HUES64 (cell line): ENCODE measurements around the gene STX7.

ENCODE experiments used
- H3K27ac ChIP-seq: 2 replicates; pipeline ENCODE4 v1.7.0; 2013; ENCODE audit warnings: low read depth, low read length, inconsistent platforms
- H3K27me3 ChIP-seq: 2 replicates; pipeline ENCODE4 v1.6.1; 2013; ENCODE audit warnings: mild to moderate bottlenecking, low read length; ENCODE audit not compliant: insufficient read depth
- H3K36me3 ChIP-seq: 2 replicates; pipeline ENCODE4 v1.6.1; 2013; ENCODE audit warnings: mild to moderate bottlenecking, low read length; ENCODE audit not compliant: insufficient read depth
- H3K4me1 ChIP-seq: 2 replicates; pipeline ENCODE4 v1.6.1; 2013; ENCODE audit warnings: mild to moderate bottlenecking, low read length, moderate library complexity; ENCODE audit not compliant: insufficient read depth
- H3K4me3 ChIP-seq: 2 replicates; pipeline ENCODE4 v1.5.1; 2013; ENCODE audit warnings: mild to moderate bottlenecking, low read length, moderate library complexity
- H3K9ac ChIP-seq: 2 replicates; pipeline ENCODE4 v1.6.1; 2013; ENCODE audit warnings: mild to moderate bottlenecking, low read depth, low read length
- H3K9me3 ChIP-seq: 2 replicates; pipeline ENCODE4 v1.6.1; 2013; ENCODE audit warnings: low read depth, low read length; ENCODE audit not compliant: insufficient read depth
- WGBS: fragments of 150-250, 120-280 bp; methylation state at CpG from one replicate; pipeline ENCODE4 v1.1.7; 2013; ENCODE audit warnings: missing lambda C conversion rate; 5-methylcytosine and 5-hydroxymethylcytosine counted together

The STX7 gene

DNA sequence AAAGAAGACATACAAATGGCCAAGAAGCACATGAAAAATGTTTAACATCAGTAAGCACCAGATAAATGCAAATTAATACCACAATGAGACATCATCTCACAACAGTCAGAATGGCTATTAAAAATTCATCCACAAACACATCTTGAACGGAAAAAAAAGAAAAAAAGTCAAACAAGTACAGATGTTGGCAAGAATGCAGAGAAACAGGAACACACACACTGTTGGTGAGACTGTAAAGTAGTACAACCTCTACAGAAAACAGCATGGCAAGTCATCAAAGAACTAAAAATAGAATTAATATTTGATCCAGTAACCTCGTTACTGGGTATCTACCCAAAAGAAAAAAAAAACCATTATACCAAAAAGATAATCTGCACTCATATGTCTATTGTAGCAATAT, 6.5 kb downstream of the STX7 start:
- Histone ChIP-seq H3K4me1 (no peaks in the 10 kb centered on the region; the same call in 1 of the 2 replicates), H3K27me3 (no peaks in the 10 kb centered on the region), H3K9ac (no peak overlapping the region), H3K27ac (no peak overlapping the region), H3K4me3 (no peak overlapping the region), H3K9me3 (no peaks in the 10 kb centered on the region), H3K36me3 (peaks cover 18% of the 10 kb centered on the region)
- 96% methylated on average over 2 of the region's 2 CpGs for WGBS

DNA sequence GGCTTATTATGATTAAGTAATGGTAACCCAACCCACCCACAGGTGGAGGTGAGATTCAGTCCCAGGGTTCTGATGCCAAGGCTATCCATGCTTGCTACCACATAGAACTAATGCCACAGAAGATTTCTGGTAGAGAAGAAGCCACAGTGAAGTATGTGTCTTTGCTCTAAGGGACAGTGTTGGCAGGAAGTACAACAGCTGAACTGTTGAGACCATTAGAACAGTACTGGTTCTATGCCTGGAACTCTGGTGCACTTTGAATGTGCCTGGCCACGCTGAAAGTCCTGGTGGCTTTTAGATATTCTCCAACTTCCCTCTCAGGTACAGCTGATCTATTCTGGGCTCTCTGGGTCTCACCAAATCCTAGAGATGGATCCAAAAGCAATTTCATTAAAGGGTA, 7.8 kb downstream of the STX7 start:
- no peak overlapping the region for H3K9ac ChIP-seq
- H3K4me1 ChIP-seq = no peaks in the 10 kb centered on the region
- no peak overlapping the region for H3K27ac ChIP-seq
- peaks cover 31% of the 10 kb centered on the region for H3K36me3 ChIP-seq
- no peaks in the 10 kb centered on the region for H3K9me3 ChIP-seq
- 91% methylated on average over 1 of the region's 1 CpG for WGBS
- no peaks in the 10 kb centered on the region for H3K27me3 ChIP-seq
- H3K4me3 ChIP-seq = no peak overlapping the region

DNA sequence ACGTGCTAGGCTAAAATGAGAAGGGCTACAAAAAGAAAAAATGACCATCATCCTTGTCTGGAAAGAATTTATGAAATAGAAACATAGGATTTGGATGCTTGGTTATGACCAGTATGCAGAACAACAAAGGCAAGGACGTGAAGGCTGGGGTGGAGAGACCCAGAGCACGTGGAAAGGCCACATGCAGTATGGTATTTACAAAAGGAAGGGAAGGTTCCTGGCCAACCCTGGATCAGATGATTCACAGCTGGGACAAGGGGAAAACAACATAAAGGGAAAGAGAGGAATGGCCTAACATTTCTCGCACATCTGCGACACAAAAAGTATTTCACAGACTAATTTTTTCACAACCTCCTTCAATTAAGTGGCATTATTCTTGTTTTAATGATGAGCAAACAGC, 8.2 kb downstream of the STX7 start:
- WGBS = 79% methylated on average over 3 of the region's 5 CpGs
- H3K4me1 ChIP-seq = no peaks in the 10 kb centered on the region

DNA sequence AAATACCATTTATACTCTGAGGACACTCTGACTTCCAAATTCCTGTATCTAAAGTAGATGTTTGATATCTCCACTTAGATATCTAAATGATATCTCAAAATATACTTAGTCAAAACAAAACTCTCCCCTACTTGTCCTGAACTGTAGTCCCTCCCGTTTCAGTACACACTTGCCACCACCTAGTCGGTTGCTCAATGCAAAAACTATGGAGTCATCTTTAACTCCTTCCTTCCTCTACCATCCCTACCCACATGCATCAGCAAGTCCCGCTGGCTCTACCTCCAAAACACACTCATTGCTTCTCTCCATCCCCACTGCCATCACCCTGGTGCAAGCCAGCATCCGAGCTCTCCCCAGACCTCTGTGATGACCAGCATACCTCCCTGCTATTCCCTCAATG, 13.2 kb downstream of the STX7 start:
- Histone ChIP-seq H3K27ac (no peak overlapping the region), H3K9ac (no peak overlapping the region), H3K27me3 (no peaks in the 10 kb centered on the region), H3K36me3 (peaks cover 35% of the 10 kb centered on the region), H3K4me3 (no peak overlapping the region), H3K9me3 (no peaks in the 10 kb centered on the region), H3K4me1 (no peaks in the 10 kb centered on the region)
- WGBS = 87% methylated on average over 4 of the region's 4 CpGs

More for the DNA sequence above, 8.2 kb downstream of the STX7 start:
- Histone ChIP-seq H3K9ac (no peak overlapping the region), H3K9me3 (no peaks in the 10 kb centered on the region), H3K27ac (no peak overlapping the region), H3K4me3 (no peak overlapping the region), H3K27me3 (no peaks in the 10 kb centered on the region), H3K36me3 (peaks cover 31% of the 10 kb centered on the region)

DNA sequence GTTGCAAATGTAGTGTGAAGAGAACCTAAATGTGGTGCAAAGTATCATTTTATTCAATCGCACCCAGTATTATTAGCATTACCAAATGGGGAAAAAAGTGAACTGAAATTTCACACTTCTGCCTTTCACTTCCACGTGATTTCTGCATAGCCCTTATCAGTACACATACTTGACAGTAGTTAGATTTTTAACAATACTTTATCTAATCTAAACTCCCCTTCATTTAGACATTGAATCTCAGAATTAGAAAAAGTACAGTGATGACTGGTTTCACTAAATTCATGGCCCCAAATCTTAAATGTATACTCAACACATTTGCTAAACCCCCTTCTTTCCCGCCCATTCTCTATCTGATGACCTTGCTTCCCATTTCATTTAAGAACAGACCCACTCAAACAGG, 14.3 kb downstream of the STX7 start:
- no peak overlapping the region for H3K9ac ChIP-seq
- no peaks in the 10 kb centered on the region for H3K9me3 ChIP-seq
- no peaks in the 10 kb centered on the region for H3K4me1 ChIP-seq
- no peaks in the 10 kb centered on the region for H3K27me3 ChIP-seq
- WGBS = 95% methylated on average over 3 of the region's 3 CpGs
- peaks cover 35% of the 10 kb centered on the region for H3K36me3 ChIP-seq
- no peak overlapping the region for H3K27ac ChIP-seq
- H3K4me3 ChIP-seq = no peak overlapping the region

DNA sequence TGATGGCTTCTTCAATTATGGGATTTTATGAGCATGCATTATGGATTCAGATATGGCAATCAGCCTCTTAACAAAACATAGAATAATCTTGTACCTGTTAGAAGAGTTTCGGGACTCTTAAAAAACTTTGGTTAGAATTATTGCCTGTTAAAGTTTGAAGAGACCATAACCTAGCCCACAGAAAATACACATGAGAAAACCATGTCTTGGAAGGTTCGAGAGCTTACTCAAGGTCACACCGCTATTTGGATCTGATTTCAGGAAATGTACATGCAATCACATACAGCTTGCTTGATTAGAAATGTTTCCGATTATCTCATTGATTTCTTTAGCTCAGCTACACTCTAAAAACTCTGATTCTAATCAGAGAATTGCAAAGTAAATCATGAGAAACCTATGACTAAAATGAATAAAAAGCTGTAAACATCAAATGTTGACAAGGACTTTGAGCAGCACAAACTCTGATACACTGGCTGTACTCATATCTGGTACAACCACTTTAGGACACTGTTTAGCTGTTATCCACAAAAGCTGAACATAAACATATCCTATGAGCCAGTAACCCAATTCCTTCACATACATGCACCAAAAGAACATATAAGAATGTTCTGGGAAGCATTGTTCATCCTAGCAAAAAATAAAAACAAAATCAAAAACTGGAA, 16.3 kb downstream of the STX7 start:
- Histone ChIP-seq H3K36me3 (peaks cover 19% of the 10 kb centered on the region), H3K4me1 (no peaks in the 10 kb centered on the region), H3K27ac (no peak overlapping the region), H3K4me3 (no peak overlapping the region), H3K27me3 (no peaks in the 10 kb centered on the region), H3K9me3 (no peaks in the 10 kb centered on the region), H3K9ac (no peak overlapping the region)
- 47% methylated on average over 2 of the region's 4 CpGs for WGBS

DNA sequence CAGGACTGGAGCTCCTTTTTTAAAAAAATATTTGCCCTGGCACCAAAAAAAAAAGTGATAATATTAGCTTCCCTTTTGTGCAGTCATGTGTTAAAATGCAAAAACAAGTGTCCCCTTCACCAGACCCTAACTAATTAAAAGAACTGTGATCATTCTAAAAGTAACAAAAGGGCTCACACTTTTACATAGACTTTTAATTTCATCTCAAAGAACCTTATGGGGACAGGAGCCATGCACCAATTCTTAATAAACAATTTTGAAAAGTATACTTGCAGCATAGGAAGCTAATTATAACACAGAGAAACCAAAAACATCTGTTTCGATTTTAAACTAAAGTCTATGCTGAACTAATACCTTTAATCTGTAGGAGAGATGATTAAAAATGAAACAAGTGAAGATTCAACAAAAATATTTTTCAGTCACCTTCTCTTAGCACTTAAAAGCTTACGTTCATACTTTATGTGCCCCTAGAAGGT, 17.3 kb downstream of the STX7 start:
- Histone ChIP-seq H3K9me3 (no peaks in the 10 kb centered on the region), H3K4me1 (peaks cover 5% of the 10 kb centered on the region; the same call in 1 of the 2 replicates), H3K27ac (no peak overlapping the region), H3K9ac (no peak overlapping the region), H3K4me3 (no peak overlapping the region), H3K36me3 (peaks cover 9% of the 10 kb centered on the region), H3K27me3 (no peaks in the 10 kb centered on the region)
- 96% methylated on average over 1 of the region's 2 CpGs for WGBS

DNA sequence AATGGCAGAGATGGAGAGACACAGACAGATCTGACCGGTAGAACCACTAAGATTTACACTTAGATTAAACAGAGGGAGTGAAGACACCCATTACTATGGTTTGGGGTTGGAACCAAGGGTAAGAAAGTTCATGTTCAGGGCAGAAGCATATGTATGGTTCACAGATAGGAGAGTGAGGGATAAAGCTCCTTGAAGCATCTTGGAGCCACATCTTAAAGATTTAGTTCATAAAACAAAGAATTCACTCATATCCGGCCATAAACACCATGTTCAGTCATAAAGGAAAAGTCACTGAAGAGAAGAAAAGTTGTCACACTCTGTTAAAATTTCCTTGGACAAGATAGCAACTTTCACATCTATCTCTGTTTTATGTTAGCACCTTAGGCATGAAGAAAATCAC, 18.0 kb downstream of the STX7 start:
- H3K27ac ChIP-seq = no peak overlapping the region
- H3K9me3 ChIP-seq = no peaks in the 10 kb centered on the region
- peaks cover 5% of the 10 kb centered on the region; the same call in 1 of the 2 replicates for H3K4me1 ChIP-seq
- peaks cover 4% of the 10 kb centered on the region; the same call in 1 of the 2 replicates for H3K36me3 ChIP-seq
- H3K4me3 ChIP-seq = no peak overlapping the region
- no peak overlapping the region for H3K9ac ChIP-seq
- no peaks in the 10 kb centered on the region for H3K27me3 ChIP-seq
- 93% methylated on average over 2 of the region's 2 CpGs for WGBS

DNA sequence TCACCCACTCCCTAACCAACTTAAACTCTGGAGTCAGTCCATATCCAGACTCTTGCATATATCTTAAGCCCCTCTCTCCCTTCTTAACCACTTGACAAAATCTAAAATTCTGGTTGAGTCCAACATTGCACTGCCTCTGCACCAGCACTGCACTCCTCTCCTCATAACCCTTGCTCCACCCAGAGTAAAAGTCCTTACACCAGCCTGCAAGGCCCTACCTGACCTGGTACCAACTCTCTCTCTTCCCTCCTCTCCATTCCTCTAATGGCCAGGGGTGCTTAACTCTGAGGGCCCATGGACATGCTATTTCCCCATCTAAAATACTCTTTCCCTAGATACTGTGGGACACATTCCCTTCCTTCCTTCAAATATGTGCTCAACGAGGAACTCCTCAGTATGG, 21.0 kb downstream of the STX7 start:
- Histone ChIP-seq H3K4me1 (peaks cover 5% of the 10 kb centered on the region; the same call in 1 of the 2 replicates), H3K4me3 (no peak overlapping the region), H3K27ac (no peak overlapping the region), H3K9ac (no peak overlapping the region), H3K36me3 (no peaks in the 10 kb centered on the region), H3K27me3 (no peaks in the 10 kb centered on the region), H3K9me3 (no peaks in the 10 kb centered on the region)
- 91% methylated on average over 1 of the region's 1 CpG for WGBS

DNA sequence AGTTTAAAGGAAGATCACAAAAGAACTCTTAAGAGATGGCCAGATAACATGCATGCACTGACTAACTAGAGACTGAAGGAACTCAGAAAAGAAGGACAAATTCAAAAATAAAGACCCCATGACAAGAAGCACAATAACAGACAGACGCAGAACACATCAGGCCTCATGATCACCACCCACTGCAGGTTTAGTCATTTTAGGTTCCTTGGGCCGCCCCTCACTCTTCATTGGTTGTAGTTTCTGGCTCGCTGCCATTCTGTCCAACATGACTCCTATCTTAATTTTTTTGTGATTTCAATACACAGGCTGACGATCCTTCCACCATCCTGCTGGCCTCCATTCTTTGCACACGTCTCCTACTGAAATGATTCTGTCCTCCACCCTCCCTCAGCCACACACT, 21.6 kb downstream of the STX7 start:
- Histone ChIP-seq H3K36me3 (no peaks in the 10 kb centered on the region), H3K9me3 (no peaks in the 10 kb centered on the region), H3K4me1 (peaks cover 5% of the 10 kb centered on the region; the same call in 1 of the 2 replicates), H3K27me3 (no peaks in the 10 kb centered on the region), H3K9ac (no peak overlapping the region), H3K27ac (no peak overlapping the region), H3K4me3 (no peak overlapping the region)
- 89% methylated on average over 5 of the region's 5 CpGs for WGBS

DNA sequence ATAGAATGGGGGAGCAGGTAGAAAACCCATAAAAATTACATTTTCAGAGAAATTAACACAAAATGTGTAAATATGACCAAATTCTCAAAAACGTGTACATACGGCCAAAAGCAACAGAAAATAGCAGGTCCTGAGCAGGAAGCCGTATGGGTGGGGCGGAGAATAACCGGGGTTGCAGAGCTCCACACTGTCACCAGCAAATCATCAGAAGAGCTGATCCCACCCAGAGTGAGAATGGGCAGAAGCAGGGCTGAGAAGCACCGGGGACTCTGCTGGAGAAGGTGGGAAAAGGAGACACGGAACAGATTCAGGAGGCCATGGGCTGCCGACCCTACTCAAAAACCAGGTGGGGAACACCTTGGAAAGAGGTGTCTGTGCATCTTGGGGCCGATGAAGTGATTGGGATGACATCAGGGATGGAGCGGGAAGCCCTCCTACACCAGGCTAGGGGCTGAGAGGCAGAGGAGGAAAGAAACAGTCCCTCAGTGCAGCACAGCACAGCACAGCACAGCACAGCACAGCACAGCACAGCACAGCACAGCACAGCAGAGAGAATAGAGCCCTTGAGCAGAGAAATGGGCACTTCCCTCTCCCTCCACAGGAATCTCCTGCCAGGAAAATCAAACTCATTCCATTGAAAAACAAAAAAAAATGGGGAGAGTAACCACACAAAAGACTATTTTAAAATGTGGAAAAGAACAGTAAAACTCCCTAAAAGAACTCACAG, 22.3 kb downstream of the STX7 start:
- H3K27me3 ChIP-seq = no peaks in the 10 kb centered on the region
- no peaks in the 10 kb centered on the region for H3K36me3 ChIP-seq
- H3K4me3 ChIP-seq = no peak overlapping the region
- peaks cover 5% of the 10 kb centered on the region; the same call in 1 of the 2 replicates for H3K4me1 ChIP-seq
- no peak overlapping the region for H3K27ac ChIP-seq
- H3K9ac ChIP-seq = no peak overlapping the region
- WGBS = 88% methylated on average over 10 of the region's 10 CpGs
- no peaks in the 10 kb centered on the region for H3K9me3 ChIP-seq
